ENCODE measurements around the gene RABGEF1. TPM values are rescaled to one million over a fixed set of nuclear protein-coding genes. Genes with fewer than 3 reads are reported as not detected.
"Not testable (repeated sequence)": the region's sequence is repeated elsewhere in the genome, so short reads cannot be mapped to it uniquely, and the experiment has no call there.

The RABGEF1 gene
- total and polyA plus RNA-seq, 7 donors, result 12.0 to 23.2 (median 18.7) TPM

DNA sequence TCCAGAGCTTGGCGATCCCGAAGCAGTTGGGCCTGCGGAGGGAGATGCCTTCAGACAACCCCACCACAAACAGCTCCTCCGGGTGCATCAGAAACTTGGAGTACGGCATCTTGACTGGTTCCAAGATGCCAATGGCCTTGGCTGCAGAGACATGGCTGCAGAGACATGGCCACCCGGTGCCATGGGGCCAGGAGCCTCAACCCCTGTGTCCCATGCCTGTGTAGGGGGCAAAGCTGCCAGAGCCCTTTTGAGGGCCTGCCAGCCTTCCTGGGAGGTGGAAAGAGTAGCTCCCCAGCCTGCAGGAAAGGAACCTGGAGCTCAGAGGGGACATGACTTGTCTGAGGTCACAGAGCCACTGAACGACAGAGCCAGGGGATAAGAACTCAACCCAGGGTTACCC is 83.5 kb downstream of the RABGEF1 start:
- peaks cover 0 to 2% (median 0%) of the 10 kb centered on the region in 3 donors for H3K27me3 ChIP-seq (ENCODE audit: insufficient read depth in 3 of 3, low read length in 2 of 3)
- intact Hi-C loops (cut with DNase I), result no loop called here
- ATAC-seq (no peak), DNase-seq (no peak)
- no peaks in the 10 kb centered on the region for H3K4me1 ChIP-seq
- H3K9me3 ChIP-seq, result no peaks in the 10 kb centered on the region
- no peak overlapping the region for H3K4me3 ChIP-seq
- H3K27ac ChIP-seq, result no peak overlapping the region
- TF ChIP-seq CTCF (IDR thresholded peaks at IDR 0.05), result no peak
- WGBS, 3 donors, result 85 to 92% (median 86%) methylated on average over 7 of the region's 7 CpGs
- H3K36me3 ChIP-seq (ENCODE audit: insufficient read depth in 1 of 2, low read depth in 1 of 2), result no peaks in the 10 kb centered on the region

DNA sequence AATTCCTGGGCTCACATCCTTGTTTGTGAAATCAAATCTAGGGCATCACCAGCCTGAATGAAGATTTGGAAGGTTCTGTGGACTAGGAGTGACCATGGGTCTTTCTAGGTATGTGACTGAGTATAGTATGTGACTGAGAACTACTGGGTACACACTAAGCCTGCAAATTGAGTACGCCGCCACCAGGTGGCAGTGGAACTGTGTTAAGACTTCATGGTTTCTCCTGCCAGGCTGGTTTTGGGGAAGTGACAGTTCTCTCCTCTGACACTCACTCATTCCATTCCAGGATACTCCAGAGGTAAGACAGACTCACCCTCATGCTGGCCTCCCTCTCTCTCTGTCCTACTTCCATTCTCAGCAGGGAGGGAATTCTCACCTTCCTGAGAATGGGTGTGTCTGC is 85.0 kb downstream of the RABGEF1 start:
- H3K36me3 ChIP-seq (ENCODE audit: insufficient read depth in 1 of 2, low read depth in 1 of 2); H3K27me3 ChIP-seq (ENCODE audit: insufficient read depth in 3 of 3, low read length in 2 of 3); ATAC-seq; intact Hi-C loops (cut with DNase I); H3K4me1 ChIP-seq; H3K4me3 ChIP-seq; H3K9me3 ChIP-seq; H3K27ac ChIP-seq; DNase-seq: not testable (repeated sequence)
- 26 to 49% (median 39%) methylated on average over 2 of the region's 2 CpGs for WGBS, 3 donors

GRCh38 chr7:66826649-66827048 is 86.1 kb downstream of the RABGEF1 start:
- intact Hi-C loops (cut with DNase I), result no loop called here
- Histone ChIP-seq H3K27ac (no peak overlapping the region), H3K9me3 (no peaks in the 10 kb centered on the region), H3K4me1 (no peaks in the 10 kb centered on the region), H3K36me3 (ENCODE audit: insufficient read depth in 1 of 2, low read depth in 1 of 2) (no peaks in the 10 kb centered on the region), H3K27me3 (ENCODE audit: insufficient read depth in 3 of 3, low read length in 2 of 3) (peaks cover 0 to 2% (median 0%) of the 10 kb centered on the region in 3 donors), H3K4me3 (no peak overlapping the region)
- 86 to 92% (median 87%) methylated on average over 3 of the region's 3 CpGs for WGBS, 3 donors
- ATAC-seq (no peak), DNase-seq (no peak)
- no peak for TF ChIP-seq CTCF (IDR thresholded peaks at IDR 0.05)

- intact Hi-C loops (cut with DNase I); H3K4me1 ChIP-seq; H3K36me3 ChIP-seq (ENCODE audit: insufficient read depth in 1 of 2, low read depth in 1 of 2); H3K27ac ChIP-seq; DNase-seq; H3K27me3 ChIP-seq (ENCODE audit: insufficient read depth in 3 of 3, low read length in 2 of 3); H3K4me3 ChIP-seq; ATAC-seq; H3K9me3 ChIP-seq: not testable (repeated sequence)
- 82 to 84% (median 83%) methylated on average over 6 of the region's 6 CpGs for WGBS, 3 donors
Measured at GRCh38 chr7:66830976-66831375, 90.4 kb downstream of the RABGEF1 start.

DNA sequence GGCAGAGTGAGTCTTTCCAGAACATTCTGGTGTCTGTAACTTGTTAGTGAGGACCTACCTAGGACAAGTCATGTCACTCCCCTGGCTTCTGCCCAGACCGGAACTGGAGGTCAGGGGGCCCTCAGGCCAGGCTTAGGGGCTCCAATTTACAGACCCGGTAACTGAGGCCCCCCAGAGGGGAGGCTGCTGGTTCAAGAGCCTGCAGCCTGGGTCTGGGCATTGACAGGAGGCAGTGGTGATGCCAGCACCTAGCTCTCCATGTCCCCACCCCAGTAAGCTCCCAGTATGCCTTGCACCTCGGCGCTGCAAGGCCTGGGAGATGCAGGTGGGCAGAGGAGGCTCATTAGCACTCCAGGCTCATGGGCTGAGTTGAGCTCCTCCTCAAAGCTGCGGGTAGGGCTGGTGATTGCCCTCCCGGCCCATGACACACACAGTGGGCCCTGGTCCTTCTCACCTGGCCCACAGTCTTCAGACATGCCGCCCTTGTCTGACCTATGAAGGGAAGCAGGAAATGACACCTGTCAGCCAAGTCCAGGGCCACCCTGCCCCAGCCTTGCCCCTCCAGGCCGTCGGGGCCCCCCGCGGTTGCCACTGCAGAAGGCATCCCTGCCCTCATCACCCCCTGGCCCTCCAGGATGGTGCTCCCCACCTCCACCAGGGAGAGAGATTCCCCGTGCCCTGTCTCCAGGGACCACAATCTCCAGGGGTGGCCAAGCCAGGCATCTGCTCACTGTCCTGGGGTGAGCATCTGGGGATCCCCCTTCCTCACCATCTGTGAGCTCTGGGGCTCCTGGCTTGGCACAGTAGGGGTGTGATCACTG is 92.2 kb downstream of the RABGEF1 start:
- H3K4me1 ChIP-seq, result no peaks in the 10 kb centered on the region
- H3K27ac ChIP-seq, result no peak overlapping the region
- H3K36me3 ChIP-seq (ENCODE audit: insufficient read depth in 1 of 2, low read depth in 1 of 2), result no peaks in the 10 kb centered on the region
- WGBS, 3 donors, result 74 to 80% (median 79%) methylated on average over 12 of the region's 12 CpGs
- H3K27me3 ChIP-seq (ENCODE audit: insufficient read depth in 3 of 3, low read length in 2 of 3), result no peaks in the 10 kb centered on the region
- no peak for ATAC-seq
- no peak overlapping the region for H3K4me3 ChIP-seq
- intact Hi-C loops (cut with DNase I), result no loop called here
- H3K9me3 ChIP-seq, result no peaks in the 10 kb centered on the region
- no peak for DNase-seq
- no peak for TF ChIP-seq CTCF (IDR thresholded peaks at IDR 0.05)

All from psoas muscle (tissue), 8 donors.